Heart right ventricle (tissue), 16 donors: Measurements from ENCODE around the gene RSPO3. TPM values are rescaled to one million over a fixed set of nuclear protein-coding genes. Genes with fewer than 3 reads are reported as not detected.
A peak's percentile ranks its signal among the peaks of the same experiment; 100 is the strongest.

ENCODE experiments used
- ATAC-seq, 8 donors: fragments of 200-7000 bp; cut with Tn5 transposase; one replicate each; pipeline ENCODE4 v1.9.1; 2020; ENCODE audit warnings: mild to moderate bottlenecking in 8 of 8, moderate library complexity in 8 of 8, moderate number of reproducible peaks in 1 of 8
- DNase-seq, 2 donors: peaks; one replicate each; pipeline ENCODE4 v3.0.0-alpha.2; 2020
- H3K27ac ChIP-seq, 10 donors: fragments of 200-600 bp; sonication (generic) in 2 of 10; one replicate each; pipeline versions ENCODE4 v1.5.0 to v1.8.0; 2020 to 2022; ENCODE audit warnings: mild to moderate bottlenecking in 3 of 10
- H3K27me3 ChIP-seq, 7 donors: fragments of 200-600 bp; one replicate each; pipeline ENCODE4 v1.8.0; 2021 to 2022; ENCODE audit warnings: mild to moderate bottlenecking in 2 of 7
- H3K36me3 ChIP-seq, 9 donors: fragments of 200-600 bp; sonication (generic) in 1 of 9; one replicate each; pipeline versions ENCODE4 v1.5.0 to v1.8.0; 2020 to 2022; ENCODE audit warnings: mild to moderate bottlenecking in 2 of 9
- H3K4me1 ChIP-seq, 9 donors: fragments of 200-600 bp; sonication (generic) in 1 of 9; one replicate each; pipeline versions ENCODE4 v1.5.0 to v1.8.0; 2020 to 2022; ENCODE audit warnings: mild to moderate bottlenecking in 4 of 9
- H3K4me3 ChIP-seq, 10 donors: fragments of 200-600 bp; sonication (generic) in 2 of 10; one replicate each; pipeline versions ENCODE4 v1.5.0 to v1.8.0; 2020 to 2022; ENCODE audit warnings: mild to moderate bottlenecking in 7 of 10, moderate library complexity in 2 of 10
- H3K9me3 ChIP-seq, 11 donors: fragments of 200-600 bp in 10 of 11; sonication (generic) in 2 of 11; one replicate each; pipeline versions ENCODE4 v1.5.0 to v1.8.0; 2013 to 2022; ENCODE audit warnings: mild to moderate bottlenecking in 2 of 11, control low read depth in 1 of 11, moderate library complexity in 1 of 11
- WGBS, 2 donors: extraction: QIAGEN DNeasy Blood & Tissue Kit; methylation state at CpG; one replicate each; pipeline ENCODE4 v1.1.7; 2013; ENCODE audit warnings: inconsistent platforms in 1 of 2; 5-methylcytosine and 5-hydroxymethylcytosine counted together
- intact Hi-C, 10 donors: fragments of 100-400 bp; cut with DNase I; formaldehyde crosslinking; loops; one replicate each; pipeline versions ENCODE4 v1.11.1 to v1.14.2; 2022
- polyA plus RNA-seq, 2 donors: library from polyadenylated mRNA; stranded (reverse); fragments of 200-250 nt; gene quantifications; one replicate each; pipeline ENCODE4 v1.2.3, GENCODE V29; 2013
- total RNA-seq, 10 donors: library from RNA; stranded (reverse); fragmentation: NEBNext Ultra II Directional in 3 of 10; extraction: Animal tissue kit (Norgen Biotek cat#: 25700) in 3 of 10; gene quantifications; one replicate each; pipeline versions ENCODE4 v1.2.1 to v1.2.4, GENCODE V29; 2021 to 2023
- TF ChIP-seq, protein P1 (sequence below), 9 donors: fragments of 200-600 bp; sonication (generic) in 2 of 9; IDR thresholded peaks; one replicate each; pipeline versions ENCODE4 v1.5.0 to v1.8.0; 2021 to 2022; ENCODE audit warnings: antibody characterized with exemption in 9 of 9, mild to moderate bottlenecking in 5 of 9, moderate library complexity in 1 of 9
- donor health status: Arrhythmogenic right ventricular cardiomyopathy.
- donor health status: ischemic (EF 13 %, LVEDD 7.1; RV severe dilation, severe dysfunction).
- donor health status: healthy with polysubstance abuse.
- donor health status: DM: no; HTN: yes; CAD: no.
- donor health status: DM: no; HTN: no; CAD: no.
- donor health status: ischemic (EF 25% LVEDD 6.9; RV normal size, moderate dysfunction).
- donor health status: ischemic (EF 25% LVEDD 5.7; RV mildly dilated, moderate dysfunction).
- donor health status: healthy.
- donor health status: DM: yes; HTN: yes; CAD: no.
- donor health status: Ischemic cardiomyopathy.
- donor health status: ischemic (EF 35%, LVEDD 5.7; RV mildly dilated, moderate dysfunction).
- donor health status: nonischemic (EF 11% LVEDD 7.7; RV severe dilation, severe dysfunction).
- donor health status: DM: yes; HTN: yes; CAD: no.
- donor health status: PGD.
- donor health status: ischemic (EF 29% LVEDD 5.4; RV normal size, mild dysfunction).
- donor health status: nonischemic (EF 23%, LVEDD 6.1; RV moderate dilation, normal function).

The RSPO3 gene
- total and polyA plus RNA-seq, 12 donors, result 0.20 to 0.73 (median 0.37) TPM; not detected in 1

DNA sequence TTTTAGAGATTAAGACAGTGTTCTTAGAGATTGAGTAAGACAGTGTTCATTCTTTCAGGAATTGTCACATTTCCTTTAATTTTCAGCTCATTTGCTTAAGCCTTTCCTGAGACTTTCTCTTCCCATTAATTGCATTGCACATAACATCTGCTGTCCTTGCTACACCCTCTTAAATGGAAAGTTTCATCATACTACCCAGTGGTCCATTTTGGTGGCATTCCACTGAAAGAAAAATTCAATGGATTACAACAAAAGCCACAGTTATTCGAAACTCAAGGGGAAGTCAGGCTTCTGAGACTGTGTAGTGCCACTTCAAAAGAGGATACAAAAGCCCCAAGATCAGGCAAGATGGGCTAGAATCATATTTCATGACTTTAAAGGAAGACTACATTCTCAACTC lies 64.0 kb downstream of the RSPO3 start:
- Histone ChIP-seq H3K4me1 (no peaks in the 10 kb centered on the region), H3K36me3 (no peaks in the 10 kb centered on the region), H3K4me3 (no peak overlapping the region), H3K27me3 (no peaks in the 10 kb centered on the region), H3K27ac (no peak overlapping the region), H3K9me3 (no peaks in the 10 kb centered on the region)
- no peak for DNase-seq
- ATAC-seq, result no peak
- 95% methylated on average over 1 of the region's 1 CpG for WGBS, 2 donors
- intact Hi-C loops, result no loop called here
- TF ChIP-seq, protein P1, sequence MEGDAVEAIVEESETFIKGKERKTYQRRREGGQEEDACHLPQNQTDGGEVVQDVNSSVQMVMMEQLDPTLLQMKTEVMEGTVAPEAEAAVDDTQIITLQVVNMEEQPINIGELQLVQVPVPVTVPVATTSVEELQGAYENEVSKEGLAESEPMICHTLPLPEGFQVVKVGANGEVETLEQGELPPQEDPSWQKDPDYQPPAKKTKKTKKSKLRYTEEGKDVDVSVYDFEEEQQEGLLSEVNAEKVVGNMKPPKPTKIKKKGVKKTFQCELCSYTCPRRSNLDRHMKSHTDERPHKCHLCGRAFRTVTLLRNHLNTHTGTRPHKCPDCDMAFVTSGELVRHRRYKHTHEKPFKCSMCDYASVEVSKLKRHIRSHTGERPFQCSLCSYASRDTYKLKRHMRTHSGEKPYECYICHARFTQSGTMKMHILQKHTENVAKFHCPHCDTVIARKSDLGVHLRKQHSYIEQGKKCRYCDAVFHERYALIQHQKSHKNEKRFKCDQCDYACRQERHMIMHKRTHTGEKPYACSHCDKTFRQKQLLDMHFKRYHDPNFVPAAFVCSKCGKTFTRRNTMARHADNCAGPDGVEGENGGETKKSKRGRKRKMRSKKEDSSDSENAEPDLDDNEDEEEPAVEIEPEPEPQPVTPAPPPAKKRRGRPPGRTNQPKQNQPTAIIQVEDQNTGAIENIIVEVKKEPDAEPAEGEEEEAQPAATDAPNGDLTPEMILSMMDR (IDR thresholded peaks at IDR 0.05), result no peak

DNA sequence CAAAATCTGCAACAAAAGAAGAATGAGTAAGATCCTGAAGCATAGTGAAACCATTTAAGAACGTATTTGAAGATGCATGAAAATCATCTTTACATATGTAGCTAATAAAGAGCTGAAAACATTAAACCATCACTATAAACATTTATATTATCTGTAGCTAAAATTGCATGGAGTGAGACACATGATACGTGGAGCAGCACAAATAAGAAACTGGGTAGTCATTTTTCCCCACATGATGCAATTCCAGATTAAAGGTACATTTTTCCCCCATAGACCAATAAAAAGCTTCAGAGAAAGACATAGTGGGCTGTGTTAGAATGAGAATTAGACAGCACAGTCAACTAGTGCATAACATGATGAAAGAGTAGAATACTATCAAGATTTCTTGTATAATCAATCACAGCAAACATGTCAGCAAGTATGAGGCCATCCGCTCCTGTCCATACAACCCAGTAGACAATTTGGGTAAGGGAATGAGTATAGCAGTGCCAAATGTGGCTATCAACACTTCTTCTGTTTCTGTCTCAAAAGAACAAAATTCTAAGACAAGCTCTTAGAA lies 67.0 kb downstream of the RSPO3 start:
- Histone ChIP-seq H3K9me3 (no peaks in the 10 kb centered on the region), H3K27ac (no peak overlapping the region), H3K36me3 (no peaks in the 10 kb centered on the region), H3K4me1 (no peaks in the 10 kb centered on the region), H3K4me3 (no peak overlapping the region), H3K27me3 (no peaks in the 10 kb centered on the region)
- TF ChIP-seq, protein P1 (IDR thresholded peaks at IDR 0.05), result no peak
- 90% methylated on average over 3 of the region's 3 CpGs for WGBS, 2 donors
- DNase-seq, result no peak
- intact Hi-C loops, result no loop called here
- no peak for ATAC-seq

DNA sequence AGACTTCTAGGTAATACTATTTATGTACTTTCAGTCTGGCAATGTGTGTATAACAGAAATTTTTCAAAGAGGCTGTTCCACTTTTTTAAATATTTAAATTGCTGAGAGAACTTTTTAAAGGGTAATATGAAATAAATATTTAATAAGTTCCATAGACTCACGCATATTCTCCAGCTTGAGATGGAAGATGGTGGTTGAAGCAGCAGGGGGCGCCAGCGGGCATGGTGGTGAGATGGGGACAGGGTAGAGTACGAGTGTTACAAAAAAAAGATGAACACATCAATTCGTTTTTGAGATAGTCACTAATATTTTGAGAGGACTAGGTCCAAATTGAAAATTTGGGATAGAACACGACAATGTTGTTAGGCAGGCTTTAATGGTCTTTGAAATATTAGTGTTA lies 68.4 kb downstream of the RSPO3 start:
- H3K9me3 ChIP-seq, result no peaks in the 10 kb centered on the region
- H3K4me1 ChIP-seq, result peaks cover 0 to 7% (median 0%) of the 10 kb centered on the region in 9 donors
- no peaks in the 10 kb centered on the region for H3K36me3 ChIP-seq
- WGBS, 2 donors, result 39% methylated on average over 6 of the region's 6 CpGs
- no peak for ATAC-seq
- no peaks in the 10 kb centered on the region for H3K27me3 ChIP-seq
- intact Hi-C loops, result no loop called here
- peak; percentile 43 to 69 for DNase-seq
- no peak overlapping the region for H3K4me3 ChIP-seq
- TF ChIP-seq, protein P1 (IDR thresholded peaks at IDR 0.05), result peak; percentile 17 to 58 (median 51)
- no peak overlapping the region for H3K27ac ChIP-seq

DNA sequence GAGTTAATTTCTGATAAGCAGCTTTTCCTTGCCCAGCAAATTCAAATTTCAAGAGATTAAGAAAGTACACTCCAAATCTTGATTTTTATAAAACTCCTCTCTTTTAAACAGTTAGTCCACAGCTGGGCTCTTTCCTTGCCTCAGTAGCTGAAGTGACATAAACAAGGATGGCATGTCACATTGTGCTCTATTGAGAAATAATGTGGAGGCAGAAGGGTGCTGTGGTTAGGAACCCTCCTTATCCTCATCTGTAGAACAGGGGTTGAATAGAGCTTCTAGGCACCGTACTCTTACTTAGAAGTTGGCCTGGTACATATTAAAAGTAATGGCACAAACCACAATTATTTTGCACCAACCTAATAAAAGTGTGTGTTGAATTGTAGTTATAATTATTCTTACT lies 70.3 kb downstream of the RSPO3 start:
- ATAC-seq (no peak), DNase-seq (no peak)
- TF ChIP-seq, protein P1 (IDR thresholded peaks at IDR 0.05), result no peak
- H3K4me3 ChIP-seq, result no peak overlapping the region
- no peaks in the 10 kb centered on the region for H3K9me3 ChIP-seq
- peaks cover 0 to 16% (median 0%) of the 10 kb centered on the region in 9 donors for H3K4me1 ChIP-seq
- 91 to 93% methylated on average over 1 of the region's 1 CpG for WGBS, 2 donors
- H3K36me3 ChIP-seq, result no peaks in the 10 kb centered on the region
- intact Hi-C loops, result no loop called here
- no peaks in the 10 kb centered on the region for H3K27me3 ChIP-seq
- H3K27ac ChIP-seq, result no peak overlapping the region
